ENCODE results near the gene CHD9.

- TF ChIP-seq CTCF (conservative IDR thresholded peaks at IDR 0.05; ENCODE audit: low read length) (no peak), EZH2phosphoT487 (IDR thresholded peaks at IDR 0.05; ENCODE audit: borderline replicate concordance) (no peak)
Observed at GRCh38 chr16:53126390-53126789, 71.6 kb downstream of the CHD9 start.
